DND-41 (cell line): ENCODE measurements around the gene ARHGEF25.

Experiments used
- CTCF ChIP-seq: IDR thresholded peaks from 2 replicates; pipeline ENCODE4 v1.5.1; 2012; ENCODE audit warnings: borderline replicate concordance, low read length, moderate library complexity, mild to moderate bottlenecking; ENCODE audit not compliant: poor library complexity, severe bottlenecking; ENCODE audit errors: extremely low read depth
- EZH2 ChIP-seq: IDR thresholded peaks from 3 replicates; pipeline ENCODE4 v1.6.1; 2012; ENCODE audit warnings: borderline replicate concordance, low read depth, mild to moderate bottlenecking, moderate library complexity, low read length, inconsistent platforms; ENCODE audit not compliant: severe bottlenecking

GRCh38 chr12:57610554-57611107 lies 604 bp upstream of the ARHGEF25 start:
- TF ChIP-seq EZH2 (no peak), CTCF (no peak)
